SK-N-SH (cell line): ENCODE results near the gene COL4A6.

Experiments
- CTCF ChIP-seq: fragments of 200-600 bp; sonication (generic); IDR thresholded peaks from 2 replicates; pipeline ENCODE4 v1.6.1; 2017; ENCODE audit warnings: antibody characterized with exemption, mild to moderate bottlenecking, moderate library complexity
- GABPA ChIP-seq: IDR thresholded peaks from 2 replicates; pipeline ENCODE4 v1.4.0; 2012; ENCODE audit warnings: low read depth, mild to moderate bottlenecking
- JUND ChIP-seq: IDR thresholded peaks from 2 replicates; pipeline ENCODE4 v1.4.0; 2012
- MXI1 ChIP-seq: IDR thresholded peaks from 2 replicates; pipeline ENCODE4 v1.6.1; 2012; ENCODE audit warnings: mild to moderate bottlenecking, low read depth, low read length, improper control_type of control experiment
- POLR2AphosphoS5 ChIP-seq: IDR thresholded peaks from 2 replicates; pipeline ENCODE4 v1.6.1; 2012; ENCODE audit warnings: low read depth, low read length
- RAD21 ChIP-seq: IDR thresholded peaks from 2 replicates; pipeline ENCODE4 v1.6.1; 2012; ENCODE audit warnings: mild to moderate bottlenecking, low read length
- REST ChIP-seq: IDR thresholded peaks from 2 replicates; pipeline ENCODE4 v1.6.1; 2012; ENCODE audit warnings: mild to moderate bottlenecking, low read depth, low read length, moderate library complexity
- SIN3A ChIP-seq: IDR thresholded peaks from 2 replicates; pipeline ENCODE4 v1.6.1; 2012; ENCODE audit warnings: low read depth, mild to moderate bottlenecking, low read length, moderate library complexity, borderline replicate concordance
- TAF1 ChIP-seq: IDR thresholded peaks from 2 replicates; pipeline ENCODE4 v1.6.1; 2012; ENCODE audit warnings: low read depth, mild to moderate bottlenecking, low read length, moderate library complexity, borderline replicate concordance
- YY1 ChIP-seq: IDR thresholded peaks from 2 replicates; pipeline ENCODE4 v1.4.0; 2012; ENCODE audit warnings: low read depth, mild to moderate bottlenecking

- no peak for TF ChIP-seq GABPA
- TF ChIP-seq RAD21, result no peak
- TF ChIP-seq CTCF, result no peak
- no peak for TF ChIP-seq JUND
- TF ChIP-seq YY1, result no peak
- TF ChIP-seq SIN3A, result no peak
- no peak for TF ChIP-seq MXI1
- no peak for TF ChIP-seq REST
- no peak for TF ChIP-seq POLR2AphosphoS5
- no peak for TF ChIP-seq TAF1
Measured at GRCh38 chrX:108417257-108417656, 21.0 kb downstream of the COL4A6 start.
